ENCODE data around the gene ARHGAP10. TPM values are rescaled to one million over a fixed set of nuclear protein-coding genes. Genes with fewer than 3 reads are reported as not detected.

Gene ARHGAP10
- total RNA-seq, 2 experiments from 2014 or later: 0.11 TPM; not detected in 1

- H4K20me1 ChIP-seq (ENCODE audit: insufficient read depth, low read length): no peaks in the 10 kb centered on the region
- no peak overlapping the region for H3K4me3 ChIP-seq (ENCODE audit: low read depth, low read length, poor library complexity, severe bottlenecking)
- CTCF ChIA-PET (ENCODE audit: unreplicated experiment): no interaction called here
- POLR2A ChIA-PET: interaction anchor here (1.1 kb wide), 1 partner anchor 11 kb away, joined by 3 read pairs; no protein-coding TSS in a partner anchor
- H2AFZ ChIP-seq (ENCODE audit: low read length): no peak overlapping the region
- intact Hi-C loops (cut with micrococcal nuclease; ENCODE audit: unreplicated experiment): no loop called here
- no peaks in the 10 kb centered on the region for H3K9me3 ChIP-seq (ENCODE audit: low read length)
- no peak overlapping the region for H3K27ac ChIP-seq (ENCODE audit: low read depth, low read length, poor library complexity, severe bottlenecking)
- H3K36me3 ChIP-seq (ENCODE audit: insufficient read depth, low read length): no peaks in the 10 kb centered on the region
- no peaks in the 10 kb centered on the region for H3K79me2 ChIP-seq (ENCODE audit: insufficient read depth, low read depth, low read length)
- no peaks in the 10 kb centered on the region for H3K4me1 ChIP-seq (ENCODE audit: insufficient read depth, low read length, poor library complexity, severe bottlenecking)
- no TSS peak for BruUV-seq (replicated peaks)
- H3K9me2 ChIP-seq (ENCODE audit: insufficient read depth, low read length): no peaks in the 10 kb centered on the region
- H3K4me2 ChIP-seq (ENCODE audit: low read length): no peak overlapping the region
- DNase-seq (ENCODE audit: low spot score): no peak
- no peak for TF ChIP-seq EZH2phosphoT487 (IDR thresholded peaks at IDR 0.05; ENCODE audit: borderline replicate concordance, low read depth, low read length)
- TF ChIP-seq CTCF (conservative IDR thresholded peaks at IDR 0.05; ENCODE audit: low read length): no peak
These were observed 382.5 kb downstream of the ARHGAP10 start for GRCh38 chr4:148114436-148114835.

DNA sequence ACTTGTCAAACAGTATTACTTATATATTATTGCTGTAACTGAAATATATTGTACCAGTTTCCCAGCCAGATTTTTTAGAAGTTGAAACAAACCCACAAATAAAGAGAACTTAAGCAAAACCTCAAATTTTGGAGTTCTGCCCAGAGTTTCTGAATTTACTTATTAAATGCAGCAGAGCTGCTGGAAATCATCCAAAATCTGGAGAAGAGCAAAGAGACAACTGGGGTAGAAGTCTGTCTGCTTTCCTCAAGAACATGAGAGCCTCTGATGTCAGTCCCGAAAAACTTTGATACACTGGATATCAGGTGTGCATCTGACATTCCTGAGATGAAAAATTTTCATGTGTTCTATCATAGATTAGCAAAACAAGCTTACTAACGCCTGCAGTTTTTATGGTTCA is 384.4 kb downstream of the ARHGAP10 start:
- BruUV-seq (replicated peaks): no TSS peak
- ChIA-PET POLR2A (interaction anchor here (0.8 to 1.0 kb wide), 2 partner anchors 15 to 107 kb away, joined by 3 to 4 read pairs; no protein-coding TSS in a partner anchor), CTCF (ENCODE audit: unreplicated experiment) (no interaction called here)
- Histone ChIP-seq H3K79me2 (ENCODE audit: insufficient read depth, low read depth, low read length) (no peaks in the 10 kb centered on the region), H3K9me3 (ENCODE audit: low read length) (no peaks in the 10 kb centered on the region), H3K27ac (ENCODE audit: low read depth, low read length, poor library complexity, severe bottlenecking) (no peak overlapping the region), H3K9me2 (ENCODE audit: insufficient read depth, low read length) (no peaks in the 10 kb centered on the region), H3K36me3 (ENCODE audit: insufficient read depth, low read length) (no peaks in the 10 kb centered on the region), H3K4me3 (ENCODE audit: low read depth, low read length, poor library complexity, severe bottlenecking) (no peak overlapping the region), H4K20me1 (ENCODE audit: insufficient read depth, low read length) (no peaks in the 10 kb centered on the region), H3K4me1 (ENCODE audit: insufficient read depth, low read length, poor library complexity, severe bottlenecking) (no peaks in the 10 kb centered on the region), H3K4me2 (ENCODE audit: low read length) (no peak overlapping the region), H2AFZ (ENCODE audit: low read length) (no peak overlapping the region)
- no peak for TF ChIP-seq EZH2phosphoT487 (IDR thresholded peaks at IDR 0.05; ENCODE audit: borderline replicate concordance, low read depth, low read length)
- TF ChIP-seq CTCF (conservative IDR thresholded peaks at IDR 0.05; ENCODE audit: low read length): no peak
- DNase-seq (ENCODE audit: low spot score): no peak
- intact Hi-C loops (cut with micrococcal nuclease; ENCODE audit: unreplicated experiment): no loop called here

DNA sequence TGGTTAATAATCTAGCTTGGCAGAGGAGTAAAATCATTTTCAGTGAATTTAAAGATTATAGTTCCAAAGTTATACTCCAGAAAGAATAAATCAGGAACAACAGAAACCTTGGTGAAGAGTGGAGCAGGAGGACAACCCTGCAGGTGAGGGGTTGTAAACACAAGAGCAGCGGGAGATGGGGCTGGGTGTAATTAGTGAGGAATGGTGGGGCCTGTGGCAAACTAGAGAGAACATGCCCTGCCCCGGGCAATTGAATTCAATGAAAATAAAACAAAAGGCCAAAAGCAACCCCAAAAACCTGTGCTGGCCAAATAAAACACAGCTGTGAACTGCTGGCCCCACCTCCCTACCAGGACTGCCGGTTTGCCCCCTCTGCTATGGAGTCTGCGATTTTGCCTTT is 385.1 kb downstream of the ARHGAP10 start:
- H2AFZ ChIP-seq (ENCODE audit: low read length): no peak overlapping the region
- H4K20me1 ChIP-seq (ENCODE audit: insufficient read depth, low read length): no peaks in the 10 kb centered on the region
- no peaks in the 10 kb centered on the region for H3K79me2 ChIP-seq (ENCODE audit: insufficient read depth, low read depth, low read length)
- no peaks in the 10 kb centered on the region for H3K36me3 ChIP-seq (ENCODE audit: insufficient read depth, low read length)
- DNase-seq (ENCODE audit: low spot score): no peak
- no peaks in the 10 kb centered on the region for H3K9me3 ChIP-seq (ENCODE audit: low read length)
- H3K9me2 ChIP-seq (ENCODE audit: insufficient read depth, low read length): no peaks in the 10 kb centered on the region
- ChIA-PET CTCF (ENCODE audit: unreplicated experiment) (no interaction called here), POLR2A (interaction anchor here (0.8 to 1.0 kb wide), 2 partner anchors 16 to 106 kb away, joined by 3 to 4 read pairs; no protein-coding TSS in a partner anchor)
- no peaks in the 10 kb centered on the region for H3K4me1 ChIP-seq (ENCODE audit: insufficient read depth, low read length, poor library complexity, severe bottlenecking)
- H3K27ac ChIP-seq (ENCODE audit: low read depth, low read length, poor library complexity, severe bottlenecking): no peak overlapping the region
- BruUV-seq (replicated peaks): no TSS peak
- intact Hi-C loops (cut with micrococcal nuclease; ENCODE audit: unreplicated experiment): no loop called here
- H3K4me2 ChIP-seq (ENCODE audit: low read length): no peak overlapping the region
- H3K4me3 ChIP-seq (ENCODE audit: low read depth, low read length, poor library complexity, severe bottlenecking): no peak overlapping the region
- TF ChIP-seq EZH2phosphoT487 (IDR thresholded peaks at IDR 0.05; ENCODE audit: borderline replicate concordance, low read depth, low read length): no peak
- TF ChIP-seq CTCF (conservative IDR thresholded peaks at IDR 0.05; ENCODE audit: low read length): no peak
